GM21723 (cell line): ENCODE data around the gene SH3GL3.

ENCODE experiments used
- ATAC-seq: cut with Tn5 transposase; IDR thresholded peaks from one replicate; pipeline ENCODE4 v1.9.1; 2021; ENCODE audit warnings: mild to moderate bottlenecking, moderate library complexity; ENCODE audit not compliant: unreplicated experiment

Gene SH3GL3

GRCh38 chr15:83503595-83504364 is 56.6 kb downstream of the SH3GL3 start:
- no peak for ATAC-seq

GRCh38 chr15:83504365-83504764 is 57.2 kb downstream of the SH3GL3 start:
- no peak for ATAC-seq

GRCh38 chr15:83510001-83510400 is 62.9 kb downstream of the SH3GL3 start:
- ATAC-seq, result no peak

- no peak for ATAC-seq
These were observed 65.3 kb downstream of the SH3GL3 start for GRCh38 chr15:83512459-83512858.

- ATAC-seq, result no peak
These were observed 67.4 kb downstream of the SH3GL3 start for GRCh38 chr15:83514584-83514983.

GRCh38 chr15:83515164-83515563 is 68.0 kb downstream of the SH3GL3 start:
- no peak for ATAC-seq

GRCh38 chr15:83516935-83517334 is 69.8 kb downstream of the SH3GL3 start:
- no peak for ATAC-seq

GRCh38 chr15:83526319-83526718 is 79.2 kb downstream of the SH3GL3 start:
- ATAC-seq, result no peak

- no peak for ATAC-seq
These were observed 86.3 kb downstream of the SH3GL3 start for GRCh38 chr15:83533410-83533962.

- ATAC-seq, result no peak
These were observed 90.5 kb downstream of the SH3GL3 start for GRCh38 chr15:83537606-83538005.

- no peak for ATAC-seq
These were observed 91.5 kb downstream of the SH3GL3 start for GRCh38 chr15:83538682-83539081.

- no peak for ATAC-seq
These were observed 98.8 kb downstream of the SH3GL3 start for GRCh38 chr15:83545804-83546511.

- ATAC-seq, result no peak
These were observed 99.4 kb downstream of the SH3GL3 start for GRCh38 chr15:83546512-83546888.

- ATAC-seq, result no peak
These were observed 100.0 kb downstream of the SH3GL3 start for GRCh38 chr15:83547168-83547567.

GRCh38 chr15:83549623-83550022 is 102.5 kb downstream of the SH3GL3 start:
- ATAC-seq, result no peak

- ATAC-seq, result no peak
These were observed 107.4 kb downstream of the SH3GL3 start for GRCh38 chr15:83554558-83554957.

GRCh38 chr15:83555383-83555782 is 108.2 kb downstream of the SH3GL3 start:
- no peak for ATAC-seq

GRCh38 chr15:83556068-83556467 is 108.9 kb downstream of the SH3GL3 start:
- no peak for ATAC-seq

- no peak for ATAC-seq
These were observed 109.6 kb downstream of the SH3GL3 start for GRCh38 chr15:83556754-83557153.

GRCh38 chr15:83558146-83558545 is 111.0 kb downstream of the SH3GL3 start:
- ATAC-seq, result no peak

GRCh38 chr15:83559310-83559966 is 112.3 kb downstream of the SH3GL3 start:
- ATAC-seq, result peak; percentile 73

GRCh38 chr15:83561661-83562060 is 114.5 kb downstream of the SH3GL3 start:
- no peak for ATAC-seq
